Measurements from ENCODE around the gene KBTBD8.

GRCh38 chr3:67059443-67059842 lies 61.3 kb downstream of the KBTBD8 start:
- TF ChIP-seq EZH2 (IDR thresholded peaks at IDR 0.05; ENCODE audit: borderline replicate concordance, insufficient read depth, low read depth, low read length, poor library complexity, severe bottlenecking) (no peak), CTCF (IDR thresholded peaks at IDR 0.05) (no peak)
